IPS-NIHi7 (cell line): Measurements from ENCODE around the gene SRRM1.
A peak's percentile ranks its signal among the peaks of the same experiment; 100 is the strongest.

Source experiments
- DNase-seq: peaks from one replicate; pipeline ENCODE4 v3.0.0; 2012; ENCODE audit warnings: mixed read lengths; ENCODE audit errors: extremely low spot score

Gene SRRM1, protein sequence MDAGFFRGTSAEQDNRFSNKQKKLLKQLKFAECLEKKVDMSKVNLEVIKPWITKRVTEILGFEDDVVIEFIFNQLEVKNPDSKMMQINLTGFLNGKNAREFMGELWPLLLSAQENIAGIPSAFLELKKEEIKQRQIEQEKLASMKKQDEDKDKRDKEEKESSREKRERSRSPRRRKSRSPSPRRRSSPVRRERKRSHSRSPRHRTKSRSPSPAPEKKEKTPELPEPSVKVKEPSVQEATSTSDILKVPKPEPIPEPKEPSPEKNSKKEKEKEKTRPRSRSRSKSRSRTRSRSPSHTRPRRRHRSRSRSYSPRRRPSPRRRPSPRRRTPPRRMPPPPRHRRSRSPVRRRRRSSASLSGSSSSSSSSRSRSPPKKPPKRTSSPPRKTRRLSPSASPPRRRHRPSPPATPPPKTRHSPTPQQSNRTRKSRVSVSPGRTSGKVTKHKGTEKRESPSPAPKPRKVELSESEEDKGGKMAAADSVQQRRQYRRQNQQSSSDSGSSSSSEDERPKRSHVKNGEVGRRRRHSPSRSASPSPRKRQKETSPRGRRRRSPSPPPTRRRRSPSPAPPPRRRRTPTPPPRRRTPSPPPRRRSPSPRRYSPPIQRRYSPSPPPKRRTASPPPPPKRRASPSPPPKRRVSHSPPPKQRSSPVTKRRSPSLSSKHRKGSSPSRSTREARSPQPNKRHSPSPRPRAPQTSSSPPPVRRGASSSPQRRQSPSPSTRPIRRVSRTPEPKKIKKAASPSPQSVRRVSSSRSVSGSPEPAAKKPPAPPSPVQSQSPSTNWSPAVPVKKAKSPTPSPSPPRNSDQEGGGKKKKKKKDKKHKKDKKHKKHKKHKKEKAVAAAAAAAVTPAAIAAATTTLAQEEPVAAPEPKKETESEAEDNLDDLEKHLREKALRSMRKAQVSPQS

DNA sequence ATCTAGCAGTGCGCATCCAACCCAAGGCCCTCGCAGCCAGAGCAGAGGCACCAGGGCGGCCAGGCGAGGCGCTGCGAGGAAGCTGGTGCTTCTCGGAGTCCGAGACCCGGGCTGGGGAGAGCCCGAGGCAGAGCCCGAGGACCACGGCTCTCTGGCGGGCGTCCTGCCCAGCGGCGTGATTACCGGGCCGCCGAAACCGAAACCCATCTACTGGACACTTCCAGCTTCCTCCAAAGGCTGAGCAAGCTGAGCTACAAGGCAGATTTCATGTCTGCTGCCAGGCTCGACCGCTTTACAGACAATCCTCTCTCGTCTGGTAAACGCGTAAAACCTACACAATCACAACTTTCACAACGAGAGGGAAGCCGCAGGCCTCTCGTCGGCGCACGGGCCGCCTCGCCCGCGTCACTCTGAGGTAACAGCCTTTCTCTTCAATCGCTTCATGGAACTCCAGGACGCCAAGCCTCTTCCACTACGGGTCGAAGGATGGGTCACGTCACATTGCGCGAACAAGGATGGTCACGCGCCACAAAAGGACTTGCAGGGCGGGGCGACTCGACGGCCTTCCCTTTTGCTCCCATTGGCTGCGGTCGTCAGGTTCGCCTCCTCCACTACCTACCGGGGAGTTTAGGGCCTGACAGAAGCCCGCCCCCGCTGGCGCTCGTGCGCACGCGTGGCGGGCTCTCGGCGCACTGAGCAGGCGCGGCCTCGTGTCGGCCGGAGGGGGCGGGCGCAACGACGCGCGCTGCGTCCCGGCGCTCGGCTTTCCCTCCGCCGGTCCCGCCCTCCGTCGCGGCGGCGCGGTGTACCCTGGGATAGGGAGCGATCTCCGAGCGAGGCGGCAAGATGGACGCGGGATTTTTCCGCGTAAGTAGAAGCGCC, at the start of gene SRRM1:
Gene SRRM1 (plus strand): TSS at position 822 of the 882 bp plus-strand sequence. CDS start 25 bp downstream, at position 847.
- DNase-seq, result peak; percentile 99

- DNase-seq, result no peak
These were observed 48.8 kb upstream of the SRRM1 start for GRCh38 chr1:24594328-24594598.

DNA sequence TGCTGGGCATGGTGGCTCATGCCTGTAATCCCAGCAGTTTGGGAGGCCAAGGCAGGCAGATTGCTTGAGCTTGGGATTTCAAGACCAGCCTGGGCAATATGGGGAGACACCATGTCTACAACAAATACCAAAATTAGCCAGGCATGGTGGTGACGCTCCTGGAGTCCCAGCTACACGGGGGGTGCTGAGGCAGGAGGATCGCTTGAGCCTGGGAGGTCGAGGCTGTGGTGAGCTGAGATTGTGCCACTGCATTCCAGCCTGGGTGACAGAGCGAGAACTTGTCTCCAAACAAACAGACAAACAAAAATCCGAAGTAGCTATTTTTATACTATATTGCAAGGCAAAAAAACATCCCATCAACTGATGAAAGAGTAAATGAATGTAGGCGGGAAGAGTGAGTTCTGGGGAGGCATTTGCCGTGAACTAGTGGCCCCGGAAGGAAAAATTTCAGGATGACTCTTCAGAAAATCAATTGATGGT, 46.7 kb upstream of the SRRM1 start:
- DNase-seq, result no peak

GRCh38 chr1:24599265-24599664, 43.8 kb upstream of the SRRM1 start:
- DNase-seq, result no peak

- no peak for DNase-seq
These were observed 42.6 kb upstream of the SRRM1 start for GRCh38 chr1:24600551-24600950.

GRCh38 chr1:24605534-24606295, 37.4 kb upstream of the SRRM1 start:
- DNase-seq, result no peak

DNA sequence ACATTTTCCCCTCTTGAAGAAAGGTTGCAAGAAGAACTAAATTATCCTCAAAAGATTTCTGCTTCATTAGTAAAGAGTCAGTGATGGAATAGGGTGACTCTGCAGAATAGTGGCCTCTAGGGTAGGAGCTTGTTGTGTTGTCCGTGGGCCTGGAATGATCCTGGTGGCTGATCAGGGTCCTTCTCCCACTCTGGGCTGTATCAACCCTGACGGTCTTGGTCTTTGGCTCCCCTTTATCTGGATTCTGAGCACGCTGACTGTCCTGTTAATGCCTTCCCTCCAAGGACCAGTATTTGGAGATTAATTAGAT, 36.9 kb upstream of the SRRM1 start:
- DNase-seq, result no peak

- DNase-seq, result no peak
These were observed 36.5 kb upstream of the SRRM1 start for GRCh38 chr1:24606621-24607020.

DNA sequence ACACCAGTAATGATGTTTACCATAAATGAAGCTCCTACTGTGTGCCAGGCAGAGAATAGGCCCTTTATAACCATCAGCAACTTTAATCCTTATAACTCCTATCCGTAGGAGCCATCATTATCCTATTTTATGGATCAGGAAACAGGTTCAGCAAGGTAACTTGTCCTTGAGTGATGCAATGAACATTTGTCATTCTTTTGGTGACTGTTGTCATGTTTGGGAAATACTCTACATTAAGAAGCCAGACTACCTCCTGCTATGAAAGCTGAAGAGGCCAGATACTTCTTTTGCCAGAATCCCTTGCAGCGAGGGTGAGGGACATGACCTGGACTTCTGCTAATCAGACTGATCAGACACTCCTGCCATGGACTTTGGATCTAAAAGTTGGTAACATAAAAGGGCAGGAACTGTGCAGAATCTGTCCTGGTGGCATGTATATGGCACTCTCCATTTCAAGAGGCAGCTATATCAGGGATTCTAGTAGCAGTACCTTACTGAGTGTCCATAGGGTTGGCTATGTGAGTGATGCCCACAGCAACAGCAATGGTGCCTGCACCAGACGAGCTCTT, 33.1 kb upstream of the SRRM1 start:
- no peak for DNase-seq

- no peak for DNase-seq
These were observed 23.7 kb upstream of the SRRM1 start for GRCh38 chr1:24619376-24619775.

GRCh38 chr1:24620678-24621077, 22.4 kb upstream of the SRRM1 start:
- no peak for DNase-seq

- no peak for DNase-seq
These were observed 22.0 kb upstream of the SRRM1 start for GRCh38 chr1:24621121-24621520.

GRCh38 chr1:24622218-24622617, 20.9 kb upstream of the SRRM1 start:
- no peak for DNase-seq

DNA sequence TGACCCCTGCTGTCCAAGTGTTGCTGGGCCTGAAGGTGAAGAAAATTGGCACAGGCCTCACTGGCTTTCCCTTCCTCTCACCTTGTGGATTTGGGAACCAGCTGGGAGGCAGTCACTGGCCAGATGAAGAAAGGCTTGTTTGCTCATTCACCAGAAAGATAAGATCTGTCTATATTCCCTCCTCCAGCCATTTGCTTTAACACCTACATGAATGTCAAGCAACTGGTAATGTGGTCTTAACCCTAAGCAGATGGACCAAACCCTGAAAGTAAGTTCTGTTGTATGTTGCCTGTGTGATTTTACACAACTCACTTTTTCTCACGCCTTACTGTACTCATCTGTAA, 10.3 kb upstream of the SRRM1 start:
- DNase-seq, result no peak

- peak; percentile 74 for DNase-seq
These were observed 7.8 kb upstream of the SRRM1 start for GRCh38 chr1:24635195-24635843.

- no peak for DNase-seq
These were observed 6.3 kb upstream of the SRRM1 start for GRCh38 chr1:24636661-24637357.

DNA sequence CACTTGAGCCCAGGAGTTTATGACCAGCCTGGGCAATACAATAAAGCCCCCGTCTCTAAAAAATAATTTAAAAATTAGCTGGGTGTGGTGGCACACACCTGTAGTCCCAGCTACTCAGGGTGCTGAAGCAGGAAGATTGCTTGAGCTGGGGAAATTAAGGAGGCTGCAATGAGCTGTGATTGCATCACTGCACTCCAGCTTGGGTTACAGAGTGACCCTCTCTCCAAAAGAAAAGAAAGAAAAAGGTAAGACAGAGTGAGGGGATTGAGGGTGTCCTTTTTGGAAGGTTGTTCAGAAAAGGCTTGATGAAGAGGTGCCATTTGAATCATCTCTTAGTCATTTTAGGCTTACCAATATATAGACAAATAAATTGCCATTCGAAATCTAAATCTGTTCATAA, 4.0 kb upstream of the SRRM1 start:
- no peak for DNase-seq

- no peak for DNase-seq
These were observed 3.2 kb upstream of the SRRM1 start for GRCh38 chr1:24639881-24640280.

- no peak for DNase-seq
These were observed 2.8 kb upstream of the SRRM1 start for GRCh38 chr1:24640288-24640687.

DNA sequence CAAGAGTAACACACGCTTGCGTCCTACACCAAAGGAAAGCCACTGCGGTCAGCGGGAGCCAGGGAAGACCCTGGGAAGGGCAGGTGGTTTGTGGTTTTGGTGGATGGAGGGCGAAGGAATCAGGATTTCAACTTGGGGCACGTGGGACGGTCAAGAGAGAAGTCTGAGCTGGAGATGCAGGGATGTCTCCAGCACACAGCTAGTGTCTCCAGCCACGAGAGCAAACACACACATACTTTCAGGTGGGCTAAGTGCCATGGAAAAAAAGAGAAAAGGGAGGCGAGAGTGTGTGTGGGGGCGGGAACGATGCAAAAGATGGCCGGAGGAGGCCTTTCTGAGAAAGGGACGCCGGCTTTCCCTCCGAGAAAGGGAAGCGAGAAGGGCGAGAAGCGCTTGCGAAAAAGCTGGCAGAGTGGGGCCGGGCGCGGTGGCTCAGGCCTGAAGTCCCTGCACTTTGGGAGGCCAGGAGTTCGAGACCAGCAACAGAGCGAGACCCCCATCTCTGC, 1.4 kb upstream of the SRRM1 start:
- DNase-seq, result peak; percentile 17
